ENCODE data around the gene SH3TC1.

SH3TC1 gene

DNA sequence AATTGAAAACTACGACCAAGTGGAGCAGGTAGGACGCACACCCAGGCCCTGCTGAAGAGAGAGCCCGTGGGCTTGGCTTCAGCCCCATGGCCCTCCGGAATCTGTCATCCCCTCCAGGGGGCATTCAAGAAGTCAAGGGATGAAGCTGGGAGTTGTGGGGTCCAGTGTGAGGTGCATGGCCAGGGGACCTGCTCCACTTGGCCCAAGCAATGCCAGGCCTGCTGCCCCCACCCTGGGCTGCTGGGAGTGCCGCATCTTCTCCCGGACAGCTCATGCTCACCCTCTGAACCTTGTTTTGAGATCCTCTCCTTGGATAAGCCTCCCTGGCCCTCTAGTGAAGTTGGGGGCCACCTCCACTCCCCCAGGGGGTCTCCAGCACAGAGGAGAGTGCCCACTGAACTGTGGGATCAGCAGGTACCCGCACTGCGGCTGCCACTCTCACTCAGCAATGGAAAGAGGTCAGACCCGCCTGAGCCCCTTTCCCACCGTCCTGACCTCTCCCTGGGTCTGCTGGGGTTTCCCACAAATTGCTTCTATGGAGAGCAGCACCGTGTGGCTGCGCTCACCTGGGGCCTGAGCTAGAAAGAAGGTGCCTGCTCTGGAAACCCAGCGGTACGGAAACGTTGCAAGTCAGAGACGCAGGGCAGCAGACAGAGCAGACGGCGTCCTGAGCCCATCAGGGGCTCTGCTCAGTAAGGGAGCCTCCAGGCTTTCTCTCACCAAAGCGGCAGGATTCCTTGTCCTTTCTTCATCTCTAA, 35.5 kb upstream of the SH3TC1 start:
- no peak for DNase-seq (ENCODE audit: low read depth)

DNA sequence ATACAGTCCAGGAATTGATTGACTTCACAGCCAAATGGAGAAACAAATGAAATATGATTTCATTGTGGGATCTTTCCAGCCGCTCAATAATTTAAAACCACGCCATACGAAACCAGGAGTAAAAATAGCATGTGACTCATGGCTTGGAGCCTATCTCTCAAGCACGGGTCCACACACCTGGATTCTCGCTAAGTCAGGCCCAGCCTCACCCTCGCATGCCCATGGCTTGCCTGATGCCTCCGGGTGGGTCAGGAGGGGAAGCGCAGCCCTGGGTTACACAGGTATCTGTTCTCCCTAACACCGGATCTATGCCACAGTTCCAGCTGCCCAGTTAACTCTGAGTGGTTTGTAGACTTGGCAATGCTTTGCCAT, 34.9 kb upstream of the SH3TC1 start:
- DNase-seq (ENCODE audit: low read depth) = no peak

DNA sequence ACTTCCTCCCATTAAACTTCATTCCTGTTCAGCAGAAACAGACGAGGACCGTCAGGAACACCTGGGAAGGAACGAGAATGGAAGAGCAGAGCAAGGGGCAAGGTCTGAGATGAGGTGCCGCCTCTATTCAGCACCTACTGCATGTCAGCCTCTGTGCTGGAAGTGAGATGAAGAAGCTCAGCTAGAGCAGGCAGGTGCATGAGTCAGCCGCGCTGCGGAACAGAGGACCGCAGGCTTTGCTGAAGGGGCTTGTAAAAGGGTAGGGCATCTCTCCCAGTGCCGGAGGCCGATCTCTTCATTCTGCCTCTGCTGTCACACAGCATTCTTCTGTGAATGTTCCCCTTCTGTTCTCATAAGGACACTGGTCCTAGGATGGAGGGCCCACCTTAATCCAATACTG, 34.4 kb upstream of the SH3TC1 start:
- no peak for DNase-seq (ENCODE audit: low read depth)

DNA sequence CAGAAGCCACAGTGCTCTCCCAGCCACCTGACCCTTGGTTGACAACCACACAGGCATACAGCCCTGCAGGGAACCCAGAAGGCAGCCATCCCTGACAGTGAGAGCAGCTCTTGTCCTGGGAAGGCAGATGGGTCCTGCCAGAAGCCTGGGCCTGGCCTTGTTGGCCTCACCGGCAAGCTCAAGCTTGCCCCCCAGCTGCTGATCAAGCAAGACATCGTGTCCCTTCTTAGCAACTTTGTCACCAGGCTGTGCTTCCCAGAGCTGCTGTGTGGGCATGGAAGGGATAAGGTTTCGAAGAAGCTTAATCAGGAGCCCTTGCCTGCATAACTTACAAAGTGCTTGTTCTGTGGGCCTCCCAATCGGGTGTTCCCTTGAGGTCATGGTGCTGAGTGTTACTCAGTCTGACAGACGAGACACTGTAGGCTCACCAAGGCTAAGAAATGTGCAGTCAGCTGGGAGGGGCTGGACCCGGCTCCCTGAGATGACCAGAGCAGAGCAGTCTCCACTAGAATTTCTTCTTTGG, 33.7 kb upstream of the SH3TC1 start:
- no peak for DNase-seq (ENCODE audit: low read depth)

DNA sequence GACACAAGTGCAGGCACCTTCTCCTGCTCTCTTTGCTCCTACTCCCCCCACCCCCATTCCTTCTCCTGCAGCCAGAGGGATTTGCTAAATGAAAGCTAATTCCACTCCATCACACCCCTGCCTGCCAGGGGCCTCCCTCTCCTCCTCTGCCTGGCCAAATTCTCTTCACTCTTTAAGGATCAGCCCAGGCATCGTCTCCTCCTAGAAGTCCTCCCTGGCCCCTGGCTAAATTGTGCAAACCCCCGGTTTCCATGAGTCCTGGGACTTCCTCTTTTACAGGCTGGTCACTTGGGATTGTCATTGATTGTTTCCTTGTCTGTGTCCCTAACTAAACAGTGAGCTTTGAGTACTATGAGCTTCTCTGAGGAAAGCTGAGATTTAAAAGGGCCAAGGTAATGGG, 31.8 kb upstream of the SH3TC1 start:
- no peak for DNase-seq (ENCODE audit: low read depth)

DNA sequence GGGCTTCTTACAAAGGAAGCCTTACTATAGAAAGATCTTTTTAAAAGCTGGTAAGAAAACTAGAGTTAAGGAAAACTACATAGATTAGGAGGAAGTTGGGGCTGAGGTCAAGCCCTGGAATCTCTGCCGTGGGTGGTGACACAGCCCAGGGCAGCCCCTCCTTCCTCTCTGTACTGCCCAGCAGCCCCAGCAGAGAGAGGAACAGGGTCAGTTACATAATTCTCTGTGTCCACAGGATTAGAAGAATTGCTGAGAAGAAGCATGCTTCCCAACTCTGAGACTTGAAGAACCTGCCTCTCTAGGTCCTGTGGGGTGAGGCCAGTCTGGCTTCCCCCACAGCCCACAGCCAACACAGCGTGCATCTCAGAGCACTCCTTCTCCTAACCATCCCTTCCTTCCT, 31.3 kb upstream of the SH3TC1 start:
- DNase-seq (ENCODE audit: low read depth) = no peak

DNA sequence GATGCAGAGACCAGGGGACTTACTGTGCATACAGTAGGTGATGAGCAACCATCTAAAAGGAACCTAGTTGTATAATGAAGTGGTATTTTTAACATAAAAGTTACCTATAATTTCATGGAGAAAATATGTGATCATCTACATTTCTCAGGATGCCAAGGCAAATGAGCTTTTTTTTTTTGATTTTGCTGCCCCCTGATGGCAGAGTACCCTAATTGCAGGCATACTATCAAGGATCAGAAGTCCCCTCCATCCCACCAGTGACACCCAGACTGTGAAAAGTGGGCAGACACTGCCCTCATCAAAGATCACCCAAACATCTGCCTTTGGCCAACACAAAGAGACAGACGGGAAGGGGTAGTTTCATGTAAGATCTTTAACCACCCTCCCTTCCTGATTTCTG, 30.9 kb upstream of the SH3TC1 start:
- no peak for DNase-seq (ENCODE audit: low read depth)

DNA sequence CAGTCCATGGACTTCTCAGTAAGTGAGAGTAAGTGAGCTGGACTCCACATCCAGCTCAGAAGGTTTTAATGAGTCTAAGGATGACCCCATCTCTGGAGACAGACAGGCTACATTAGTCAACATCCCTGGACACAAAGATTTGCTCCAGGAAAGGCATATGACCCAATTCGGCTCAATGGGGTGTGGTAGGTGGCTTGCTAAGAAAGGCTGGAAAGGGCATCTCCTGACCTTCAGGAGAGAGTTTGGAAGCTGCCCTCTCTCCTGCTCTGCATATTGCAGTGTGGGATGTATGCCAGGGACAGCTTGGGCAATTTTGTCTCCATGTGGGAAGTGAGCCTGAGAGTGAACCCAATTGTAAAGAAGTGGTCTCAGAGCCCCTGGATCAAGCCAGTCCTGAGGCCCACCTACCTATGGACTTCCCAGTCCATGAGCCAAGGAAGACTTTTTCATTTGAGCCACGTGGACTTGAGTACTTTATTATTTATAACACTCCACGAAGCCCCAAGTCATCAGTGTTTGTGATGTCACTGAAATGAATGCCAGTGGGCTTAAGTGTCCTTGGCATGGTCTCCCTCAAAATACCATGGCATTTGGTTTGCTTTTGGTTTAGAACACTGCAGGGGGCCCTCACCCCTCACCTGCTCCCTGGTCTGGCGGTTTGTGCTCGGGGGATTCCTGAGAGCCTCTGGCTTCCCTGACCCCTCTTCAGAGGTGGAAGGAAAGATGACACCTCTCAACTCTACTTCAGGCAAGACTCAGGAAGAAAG, 30.1 kb upstream of the SH3TC1 start:
- DNase-seq (ENCODE audit: low read depth) = no peak

DNA sequence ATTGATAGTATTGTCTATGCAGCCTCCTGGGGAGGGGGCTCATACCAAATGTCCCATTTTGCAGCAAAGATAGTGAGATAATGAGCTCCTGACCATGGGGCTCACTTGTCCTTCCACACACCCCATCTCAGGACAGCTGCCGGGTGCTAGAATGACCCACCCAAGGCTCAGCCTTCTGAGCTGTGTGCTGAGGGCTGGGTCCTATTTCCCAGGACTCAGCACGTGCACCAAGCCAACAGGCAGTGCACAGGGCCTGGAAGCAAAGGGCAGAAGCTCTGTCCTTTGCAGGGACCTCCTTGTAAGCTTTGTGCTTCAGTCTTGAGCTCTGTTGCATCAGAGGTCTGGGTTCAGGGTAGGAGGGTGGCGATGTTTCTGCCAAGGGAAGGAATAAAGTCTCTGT, 29.3 kb upstream of the SH3TC1 start:
- DNase-seq (ENCODE audit: low read depth) = no peak

DNA sequence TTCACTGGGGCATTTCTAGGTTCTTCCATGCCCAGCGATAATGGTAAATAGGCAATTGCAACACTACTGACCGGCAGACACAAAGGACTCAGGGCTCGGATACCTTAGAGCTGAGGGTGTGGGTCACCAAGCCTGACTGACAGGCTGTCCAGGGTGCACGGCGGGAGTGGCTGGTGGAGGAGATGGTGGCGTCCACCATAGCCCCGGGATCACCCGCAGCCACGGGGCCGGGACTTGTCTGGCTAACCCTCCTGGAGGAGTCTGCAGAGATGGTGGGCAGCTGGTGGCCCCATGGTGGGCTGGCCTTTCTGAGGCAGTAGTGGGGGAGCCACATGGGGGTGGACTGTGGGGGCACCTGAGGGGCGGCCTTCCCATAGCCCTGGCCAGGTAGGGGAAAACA, 28.7 kb upstream of the SH3TC1 start:
- DNase-seq (ENCODE audit: low read depth) = no peak

DNA sequence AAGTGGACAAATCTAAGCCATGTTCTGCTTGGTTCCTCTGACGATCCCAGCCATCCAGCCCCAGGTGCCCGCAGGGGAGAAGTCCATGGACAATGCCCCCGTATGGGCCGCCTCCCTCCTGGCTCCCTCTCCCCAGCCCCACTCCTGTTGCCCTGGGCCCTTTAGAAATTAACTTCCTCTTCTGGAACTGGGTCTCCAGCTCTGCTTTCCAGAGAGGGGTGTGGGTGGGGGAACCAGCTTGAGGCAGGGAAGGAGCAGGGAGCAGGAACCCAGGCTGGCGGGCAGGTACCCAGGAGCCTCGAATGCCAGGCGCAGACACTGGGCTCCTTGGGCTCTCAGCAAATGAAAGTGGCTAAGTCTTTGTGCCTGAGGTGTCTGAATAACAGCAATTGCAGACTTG, 27.8 kb upstream of the SH3TC1 start:
- no peak for DNase-seq (ENCODE audit: low read depth)

DNA sequence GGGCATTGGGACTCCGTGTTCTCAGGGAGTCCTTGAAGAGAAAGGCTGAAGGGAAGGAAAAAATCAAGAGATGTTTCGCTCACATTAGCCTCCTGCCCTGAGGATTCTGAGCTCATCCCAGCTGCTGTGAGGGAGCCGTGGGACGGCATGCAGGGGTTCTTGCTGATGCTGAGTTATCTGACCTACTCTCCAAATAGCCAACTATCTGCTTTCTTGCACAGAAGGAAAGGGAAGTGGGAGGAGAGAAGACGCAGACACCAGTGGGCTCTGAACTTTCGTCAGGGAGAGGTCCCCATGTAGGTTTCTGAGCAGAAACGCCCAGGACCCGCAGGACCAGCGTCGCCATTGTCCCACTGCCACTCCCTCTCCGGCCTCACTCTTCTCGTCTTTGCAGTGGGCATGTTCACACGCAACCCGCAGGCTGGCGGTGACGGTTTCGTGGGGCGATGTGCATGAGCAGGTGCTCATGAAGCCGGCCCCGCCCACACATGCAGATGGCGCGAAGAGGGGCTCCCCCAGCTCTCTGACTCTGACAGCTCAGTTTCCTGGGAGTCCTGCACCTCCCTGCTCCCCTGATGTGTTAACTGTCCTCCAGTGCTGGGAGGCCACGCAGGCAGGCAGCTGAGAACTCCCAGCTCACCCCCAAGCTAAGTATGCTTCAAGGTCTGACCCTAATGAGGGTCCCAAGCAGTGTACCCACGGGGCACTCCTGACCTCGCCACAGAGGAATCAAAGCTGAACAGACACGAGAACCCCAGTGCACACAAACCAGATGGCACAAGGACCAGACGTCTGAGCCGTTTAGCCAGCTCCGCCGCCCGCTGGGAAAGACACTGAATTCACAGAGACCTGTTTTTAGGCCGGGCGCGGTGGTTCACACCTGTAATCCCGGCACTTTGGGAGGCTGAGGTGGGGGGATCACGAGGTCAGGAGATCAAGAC, 26.8 kb upstream of the SH3TC1 start:
- DNase-seq (ENCODE audit: low read depth) = no peak

DNA sequence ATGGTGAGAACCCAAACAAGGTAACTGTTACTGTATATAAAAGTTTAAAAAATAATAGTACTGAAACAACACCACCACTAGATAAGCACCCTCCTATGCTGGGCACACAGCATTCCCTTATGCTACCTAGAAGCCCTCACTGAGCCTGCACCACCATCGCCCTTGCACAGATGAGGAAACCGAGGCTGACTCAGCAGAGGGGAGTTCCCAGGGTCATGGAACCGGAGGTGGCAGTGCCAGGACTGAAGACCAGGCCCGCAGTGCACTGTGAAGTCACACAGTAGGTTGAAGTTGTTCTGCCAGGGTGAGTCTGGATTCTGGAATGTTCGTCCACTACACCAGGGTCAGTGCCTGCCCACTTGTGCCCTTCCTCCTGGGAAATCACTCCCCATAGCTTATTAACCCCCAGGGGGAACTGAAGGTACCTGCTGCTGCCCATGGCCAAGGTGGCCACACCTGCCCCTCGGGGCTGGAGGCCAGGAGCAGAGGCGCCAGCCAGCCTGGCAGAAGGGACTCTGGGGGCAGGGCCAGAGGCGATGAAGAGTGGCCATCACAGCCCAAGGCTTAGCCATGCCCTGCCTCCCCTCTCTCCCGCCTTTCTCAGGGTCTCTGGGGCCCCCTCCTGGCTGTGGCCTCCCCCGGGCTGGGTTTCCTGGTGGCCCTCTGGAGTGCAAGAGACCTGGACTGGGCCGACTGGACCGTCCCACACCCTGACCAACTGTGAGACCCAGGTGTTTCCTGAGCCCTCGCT, 25.4 kb upstream of the SH3TC1 start:
- no peak for DNase-seq (ENCODE audit: low read depth)

DNA sequence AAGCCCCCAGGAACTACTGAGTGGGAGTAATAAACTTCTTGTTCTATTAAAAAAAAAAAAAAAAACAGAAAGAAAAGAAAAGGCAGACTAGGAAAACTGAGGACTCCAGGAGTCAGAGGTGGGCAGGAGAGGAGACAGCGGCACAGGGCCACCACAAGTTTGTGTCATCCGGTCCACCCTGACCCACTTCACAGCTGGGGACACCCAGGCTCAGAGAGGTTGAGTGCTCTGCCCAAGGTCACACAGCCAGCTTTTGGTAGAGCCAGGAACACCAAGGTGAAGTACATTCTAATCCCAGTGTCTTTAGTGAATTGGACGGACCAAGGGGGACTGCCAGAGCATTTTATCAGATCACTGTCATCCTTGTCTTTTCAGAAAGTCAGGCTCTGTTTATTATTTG, 24.1 kb upstream of the SH3TC1 start:
- no peak for DNase-seq (ENCODE audit: low read depth)

DNA sequence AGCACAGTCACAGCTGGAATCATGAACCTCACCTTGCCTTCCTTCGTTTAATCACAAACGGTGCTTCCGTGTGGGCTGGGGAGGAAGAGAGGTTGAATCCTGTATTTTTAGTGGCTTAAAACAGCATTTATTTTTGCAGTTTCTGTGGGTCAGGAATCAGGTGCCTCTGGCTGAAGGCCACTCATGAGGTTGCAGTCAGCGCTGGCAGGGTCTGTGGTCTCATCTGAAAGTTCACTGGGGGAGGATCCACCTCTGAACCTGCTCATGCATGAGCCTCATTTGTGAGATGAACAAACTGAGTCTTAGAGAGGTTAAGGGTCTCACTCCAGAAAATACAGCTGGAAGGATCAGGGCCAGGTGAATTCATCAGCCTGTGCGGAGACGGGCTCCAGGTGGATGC, 23.4 kb upstream of the SH3TC1 start:
- no peak for DNase-seq (ENCODE audit: low read depth)

DNA sequence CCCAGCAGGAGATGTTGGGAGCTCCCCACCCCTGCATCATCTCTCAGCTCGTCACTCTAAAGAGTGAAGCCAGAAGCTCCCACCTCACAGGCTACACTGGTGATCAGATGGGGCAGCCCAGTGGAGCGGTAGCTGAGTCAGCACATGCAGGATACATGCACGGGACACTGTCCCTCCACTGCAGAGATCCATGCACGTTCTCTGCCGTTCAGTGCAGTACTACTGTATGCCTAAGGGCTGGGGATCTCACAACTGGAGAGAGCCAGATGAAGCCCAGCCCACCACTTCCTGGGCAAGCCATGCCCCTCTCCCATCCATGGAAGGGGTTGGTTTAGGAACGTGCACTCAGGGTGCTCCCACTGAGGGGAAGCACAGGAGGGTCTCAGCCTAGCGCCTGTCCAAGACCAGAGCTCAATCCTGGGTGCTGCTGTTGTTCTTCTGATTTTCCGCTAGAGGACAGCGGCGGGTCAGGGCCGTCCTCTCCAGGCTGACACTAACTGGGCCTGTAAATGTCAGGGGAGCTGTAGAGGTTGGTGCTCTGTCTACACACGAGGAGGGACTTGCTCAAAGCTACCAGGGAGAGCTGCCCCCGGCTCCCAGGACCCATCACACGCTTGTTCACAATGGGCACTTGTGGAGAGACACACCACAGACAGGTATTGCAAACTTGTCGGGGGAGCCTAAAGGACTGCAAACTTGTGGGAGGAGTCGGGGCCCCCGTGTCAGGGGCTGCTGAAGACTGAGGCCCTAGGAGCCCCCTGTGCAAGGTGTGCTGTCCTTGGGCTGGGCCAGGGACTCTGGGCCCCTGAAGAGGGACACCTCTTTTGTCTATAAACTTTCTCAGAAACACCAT, 22.3 kb upstream of the SH3TC1 start:
- DNase-seq (ENCODE audit: low read depth) = no peak

DNA sequence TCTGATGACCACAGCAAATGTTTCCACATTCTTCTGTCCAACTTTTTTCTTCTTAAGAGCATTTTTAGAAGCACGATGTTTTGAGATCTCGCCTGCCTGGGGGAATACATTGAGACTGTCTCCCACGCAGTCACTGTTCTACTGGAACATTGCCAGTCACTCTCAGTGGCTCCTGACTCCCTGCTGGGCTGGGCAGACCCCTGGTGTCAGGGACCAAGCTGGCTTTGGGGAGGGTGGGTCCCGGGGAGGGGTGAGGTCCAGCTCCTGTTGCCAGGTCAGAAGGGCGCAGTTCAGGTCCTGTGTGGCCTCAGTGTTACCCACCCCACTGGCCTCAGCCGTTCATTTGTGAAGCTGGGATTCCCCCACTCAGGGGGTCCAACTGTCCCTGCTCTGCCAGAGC, 21.5 kb upstream of the SH3TC1 start:
- DNase-seq (ENCODE audit: low read depth) = no peak

DNA sequence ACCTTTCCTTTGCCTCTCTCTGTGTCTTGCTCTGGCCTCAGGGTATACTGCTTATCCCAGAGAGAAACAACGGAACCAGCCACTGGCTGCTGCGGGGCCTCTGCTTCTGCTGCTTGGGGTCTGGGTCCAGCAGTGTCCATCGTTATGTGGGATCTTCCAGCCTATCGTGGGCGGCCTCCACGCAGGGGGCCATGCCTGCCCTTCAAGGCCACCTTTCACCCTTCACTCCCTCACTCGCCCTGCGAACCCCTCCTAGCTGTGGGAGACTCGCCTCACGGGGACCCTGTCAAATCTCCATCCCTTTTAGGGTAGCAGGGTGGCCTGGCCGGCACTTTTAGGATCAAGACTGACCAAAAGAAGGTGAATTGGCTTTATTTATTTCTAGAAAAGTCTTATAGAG, 21.1 kb upstream of the SH3TC1 start:
- DNase-seq (ENCODE audit: low read depth) = no peak

DNA sequence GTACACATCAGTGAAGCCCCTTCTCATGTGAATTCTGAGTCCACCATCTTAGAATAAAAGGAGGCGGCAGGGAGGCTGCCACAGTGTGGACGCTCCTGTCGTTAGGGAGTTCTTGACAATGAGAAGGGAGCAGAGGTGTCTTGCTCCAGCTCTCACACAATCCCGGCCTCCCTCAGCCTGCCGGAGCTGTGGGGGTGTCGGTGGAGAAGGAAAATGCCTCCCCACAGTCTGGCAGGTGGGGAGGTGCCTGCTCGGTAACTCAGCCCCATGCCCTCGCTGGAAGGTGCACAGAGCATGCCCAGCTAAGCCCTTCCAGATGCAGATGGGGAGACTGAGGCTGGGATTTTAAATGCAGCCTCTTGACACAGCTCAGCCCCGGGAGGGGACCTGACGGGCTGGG, 20.0 kb upstream of the SH3TC1 start:
- no peak for DNase-seq (ENCODE audit: low read depth)

DNA sequence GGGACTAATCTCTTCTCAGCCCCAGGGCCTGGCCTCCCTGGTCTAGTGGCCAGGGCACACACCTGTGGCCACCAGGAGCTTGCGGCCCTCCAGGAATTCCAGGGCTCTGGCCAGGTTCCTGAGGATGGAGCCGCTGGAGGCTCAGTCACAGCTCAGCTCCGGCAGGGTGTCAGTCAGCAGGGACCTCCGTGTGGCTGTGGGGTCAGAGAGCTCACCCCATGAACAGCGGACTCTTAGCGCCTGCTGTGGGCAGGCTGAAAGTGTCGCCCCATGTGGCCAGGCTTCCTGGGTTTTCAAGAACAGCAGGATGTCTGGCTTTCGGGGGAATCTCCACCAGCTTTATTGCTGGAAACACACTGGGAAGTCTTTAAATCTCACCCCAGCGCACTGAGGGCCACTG, 19.3 kb upstream of the SH3TC1 start:
- no peak for DNase-seq (ENCODE audit: low read depth)

All from stimulated activated CD8-positive, alpha-beta memory T cell treated with anti-CD3 and anti-CD28 coated beads, Interleukin-12 subunit alpha, Interleukin-12 subunit beta, amount 100 ng/mL, for 4 hours (primary cell).